ENCODE measurements around the gene RPS2.

RPS2 gene

GRCh38 chr16:1989209-1990100 is 24.8 kb upstream of the RPS2 start, which contains the start of gene SYNGR3:
Gene SYNGR3, plus strand, starts transcription at chr16:1989970. Its CDS starts 133 bp downstream, at chr16:1990103.
- no peak for DNase-seq
- no peaks in the 10 kb centered on the region for H3K4me1 ChIP-seq
- TF ChIP-seq CTCF (IDR thresholded peaks at IDR 0.05; ENCODE audit: low read depth, low read length) = no peak
- peaks cover 29% of the 10 kb centered on the region for H3K27me3 ChIP-seq
- peak within 1 kb of the TSS; percentile 46 for H3K4me3 ChIP-seq (ENCODE audit: low read depth, low read length)
- peaks cover 17% of the 10 kb centered on the region for H3K36me3 ChIP-seq
- H3K9me3 ChIP-seq = peaks cover 10% of the 10 kb centered on the region

- no peak for TF ChIP-seq CTCF (IDR thresholded peaks at IDR 0.05; ENCODE audit: low read depth, low read length)
- H3K4me1 ChIP-seq = peaks cover 3% of the 10 kb centered on the region; the same call in 1 of the 2 replicates
- H3K9me3 ChIP-seq = peaks cover 4% of the 10 kb centered on the region; the same call in 1 of the 2 replicates
- peaks cover 17% of the 10 kb centered on the region for H3K36me3 ChIP-seq
- H3K4me3 ChIP-seq (ENCODE audit: low read depth, low read length) = no peak overlapping the region
- peaks cover 29% of the 10 kb centered on the region for H3K27me3 ChIP-seq
- no peak for DNase-seq
Observed at GRCh38 chr16:1987198-1987597, 22.6 kb upstream of the RPS2 start.

- H3K36me3 ChIP-seq = peaks cover 17% of the 10 kb centered on the region
- no peak for DNase-seq
- H3K4me1 ChIP-seq = peaks cover 3% of the 10 kb centered on the region; the same call in 1 of the 2 replicates
- no peaks in the 10 kb centered on the region for H3K9me3 ChIP-seq
- H3K4me3 ChIP-seq (ENCODE audit: low read depth, low read length) = no peak overlapping the region; the same call in 1 of the 2 replicates
- peaks cover 25% of the 10 kb centered on the region for H3K27me3 ChIP-seq
- TF ChIP-seq CTCF (IDR thresholded peaks at IDR 0.05; ENCODE audit: low read depth, low read length) = no peak
Observed at GRCh38 chr16:1985466-1986150, 21.0 kb upstream of the RPS2 start.

GRCh38 chr16:1984347-1985225 is 20.0 kb upstream of the RPS2 start:
- no peak for DNase-seq
- H3K36me3 ChIP-seq = peaks cover 17% of the 10 kb centered on the region
- no peak for TF ChIP-seq CTCF (IDR thresholded peaks at IDR 0.05; ENCODE audit: low read depth, low read length)
- no peaks in the 10 kb centered on the region for H3K9me3 ChIP-seq
- peaks cover 3% of the 10 kb centered on the region; the same call in 1 of the 2 replicates for H3K4me1 ChIP-seq
- H3K4me3 ChIP-seq (ENCODE audit: low read depth, low read length) = peak overlapping the region; percentile 86
- H3K27me3 ChIP-seq = peaks cover 23% of the 10 kb centered on the region

- Histone ChIP-seq H3K4me3 (ENCODE audit: low read depth, low read length) (peak within 1 kb of the TSS; percentile 86), H3K27me3 (peaks cover 14% of the 10 kb centered on the region), H3K4me1 (peaks cover 3% of the 10 kb centered on the region; the same call in 1 of the 2 replicates), H3K36me3 (peaks cover 19% of the 10 kb centered on the region), H3K9me3 (no peaks in the 10 kb centered on the region)
- peak; percentile 96 for DNase-seq
- TF ChIP-seq CTCF (IDR thresholded peaks at IDR 0.05; ENCODE audit: low read depth, low read length) = peak; percentile 52; the same call in 1 of the 2 replicates
Observed at GRCh38 chr16:1983544-1984346, 19.1 kb upstream of the RPS2 start, which contains the start of gene GFER. Gene GFER, plus strand, starts transcription at chr16:1984193. Its CDS starts 26 bp downstream, at chr16:1984219.

Measured in BE2C (cell line).